BLaER1 treated with 17β-estradiol and CSF1 and Interleukin-3, amounts not matched to agents 10 nM and 100 nM (cell line): Measurements from ENCODE around the gene BCAT1.
"Not testable (repeated sequence)": the region's sequence is repeated elsewhere in the genome, so short reads cannot be mapped to it uniquely, and the experiment has no call there.

Experiments used
- H3K27ac ChIP-seq, 11 experiments: shearing (Covaris generic); formaldehyde crosslinking; 2 replicates each; pipeline ENCODE4 v1.8.1; 2022
- H3K27me3 ChIP-seq, 11 experiments: shearing (Covaris generic); formaldehyde crosslinking; 2 replicates each; pipeline ENCODE4 v1.8.1; 2022
- H3K36me3 ChIP-seq, 11 experiments: shearing (Covaris generic); formaldehyde crosslinking; 2 replicates each; pipeline ENCODE4 v1.8.1; 2022
- H3K4me1 ChIP-seq, 10 experiments: shearing (Covaris generic); formaldehyde crosslinking; 2 replicates each; pipeline ENCODE4 v1.8.1; 2022
- H3K4me2 ChIP-seq, 11 experiments: shearing (Covaris generic); formaldehyde crosslinking; 2 replicates each; pipeline ENCODE4 v1.8.1; 2022
- H3K4me3 ChIP-seq, 10 experiments: shearing (Covaris generic); formaldehyde crosslinking; 2 replicates each; pipeline ENCODE4 v1.8.1; 2022
- H3K9ac ChIP-seq, 11 experiments: shearing (Covaris generic); formaldehyde crosslinking; 2 replicates each; pipeline ENCODE4 v1.8.1; 2022
- H3K9me3 ChIP-seq, 11 experiments: shearing (Covaris generic); formaldehyde crosslinking; replicated peaks in 1 of 11; 2 replicates each; pipeline ENCODE4 v1.8.1; 2022
- H4K20me1 ChIP-seq, 11 experiments: shearing (Covaris generic); formaldehyde crosslinking; 2 replicates each; pipeline ENCODE4 v1.8.1; 2022
- Cebpa-rat ChIP-seq, 11 experiments: shearing (Covaris generic); IDR thresholded peaks; 2 replicates each; pipeline ENCODE4 v1.8.1; 2022

BCAT1 gene

GRCh38 chr12:24861766-24862540, 86.9 kb downstream of the BCAT1 start:
- Histone ChIP-seq H3K27me3 (no peaks in the 10 kb centered on the region), H3K27ac (peak overlapping the region in 2 of 11 experiments; percentile 10 to 15; a peak in 1 of 22 replicates), H3K9ac (no peak overlapping the region), H3K4me1 (peaks cover 0 to 16% (median 4%) of the 10 kb centered on the region in 10 experiments; a peak in 6 of 20 replicates), H3K4me2 (0 out of 22 replicates have a peak overlapping the region, but pooled peaks of 1 of the 11 experiments have one; percentile 1), H4K20me1 (no peaks in the 10 kb centered on the region), H3K36me3 (peaks cover 79 to 99% (median 96%) of the 10 kb centered on the region in 11 experiments), H3K9me3 (peaks cover 32 to 82% (median 67%) of the 10 kb centered on the region in 11 experiments), H3K4me3 (no peak overlapping the region)
- no peak for TF ChIP-seq Cebpa-rat (IDR thresholded peaks at IDR 0.05)

GRCh38 chr12:24860546-24860945, 88.4 kb downstream of the BCAT1 start:
- peaks cover 26 to 73% (median 62%) of the 10 kb centered on the region in 11 experiments; a peak in 21 of 22 replicates for H3K9me3 ChIP-seq

GRCh38 chr12:24856541-24856940, 92.4 kb downstream of the BCAT1 start:
- Histone ChIP-seq H3K4me1 (peaks cover 29 to 49% (median 37%) of the 10 kb centered on the region in 10 experiments), H4K20me1 (peaks cover 0 to 26% (median 0%) of the 10 kb centered on the region in 11 experiments; a peak in 3 of 22 replicates), H3K27ac (peak overlapping the region in 3 of 11 experiments; percentile 6 to 79 (median 76); a peak in 4 of 22 replicates), H3K4me2 (peak overlapping the region in 2 of 11 experiments; percentile 20 to 69; a peak in 2 of 22 replicates), H3K4me3 (no peak overlapping the region), H3K27me3 (no peaks in the 10 kb centered on the region), H3K9ac (no peak overlapping the region), H3K36me3 (peaks cover 39 to 95% (median 68%) of the 10 kb centered on the region in 11 experiments), H3K9me3 (peaks cover 15 to 41% (median 38%) of the 10 kb centered on the region in 11 experiments; a peak in 21 of 22 replicates)
- no peak for TF ChIP-seq Cebpa-rat (IDR thresholded peaks at IDR 0.05)

More at GRCh38 chr12:24860546-24860945, 88.4 kb downstream of the BCAT1 start:
- Histone ChIP-seq H3K4me2 (no peak overlapping the region), H3K4me1 (peaks cover 10 to 26% (median 14%) of the 10 kb centered on the region in 10 experiments; a peak in 18 of 20 replicates), H3K9ac (no peak overlapping the region), H4K20me1 (no peaks in the 10 kb centered on the region), H3K27ac (no peak overlapping the region), H3K27me3 (no peaks in the 10 kb centered on the region), H3K4me3 (no peak overlapping the region), H3K36me3 (peaks cover 74 to 99% (median 96%) of the 10 kb centered on the region in 11 experiments)
- TF ChIP-seq Cebpa-rat (IDR thresholded peaks at IDR 0.05): no peak

GRCh38 chr12:24854908-24855307, 94.0 kb downstream of the BCAT1 start:
- TF ChIP-seq Cebpa-rat (IDR thresholded peaks at IDR 0.05): no peak
- Histone ChIP-seq H3K36me3 (peaks cover 26 to 95% (median 68%) of the 10 kb centered on the region in 11 experiments), H3K4me1 (peaks cover 32 to 65% (median 49%) of the 10 kb centered on the region in 10 experiments), H3K9me3 (peaks cover 0 to 25% (median 22%) of the 10 kb centered on the region in 11 experiments; a peak in 20 of 22 replicates), H3K4me3 (no peak overlapping the region), H3K9ac (peak overlapping the region in 3 of 11 experiments; percentile 5 to 57 (median 54); a peak in 5 of 22 replicates), H3K27me3 (no peaks in the 10 kb centered on the region), H4K20me1 (peaks cover 0 to 26% (median 0%) of the 10 kb centered on the region in 11 experiments; a peak in 4 of 22 replicates), H3K4me2 (peak overlapping the region; percentile 9 to 69 (median 33); a peak in 18 of 22 replicates), H3K27ac (peak overlapping the region in 10 of 11 experiments; percentile 9 to 79 (median 42); a peak in 14 of 22 replicates)

GRCh38 chr12:24854017-24854416, 94.9 kb downstream of the BCAT1 start:
- peaks cover 32 to 95% (median 68%) of the 10 kb centered on the region in 11 experiments for H3K36me3 ChIP-seq
- no peak overlapping the region for H3K4me3 ChIP-seq
- H3K27ac ChIP-seq: peak overlapping the region in 10 of 11 experiments; percentile 9 to 79 (median 40); a peak in 19 of 22 replicates

GRCh38 chr12:24853588-24853987, 95.3 kb downstream of the BCAT1 start:
- peaks cover 0 to 13% (median 12%) of the 10 kb centered on the region in 11 experiments; a peak in 20 of 22 replicates for H3K9me3 ChIP-seq
- TF ChIP-seq Cebpa-rat (IDR thresholded peaks at IDR 0.05): no peak
- peaks cover 32 to 95% (median 68%) of the 10 kb centered on the region in 11 experiments for H3K36me3 ChIP-seq
- 0 out of 22 replicates have a peak overlapping the region, but pooled peaks of 2 of the 11 experiments have one; percentile 5 to 57 for H3K9ac ChIP-seq
- peaks cover 0 to 31% (median 0%) of the 10 kb centered on the region in 11 experiments; a peak in 4 of 22 replicates for H4K20me1 ChIP-seq
- peaks cover 32 to 68% (median 49%) of the 10 kb centered on the region in 10 experiments for H3K4me1 ChIP-seq
- H3K4me3 ChIP-seq: no peak overlapping the region
- no peaks in the 10 kb centered on the region for H3K27me3 ChIP-seq
- peak overlapping the region in 1 of 11 experiments; percentile 57; a peak in 1 of 22 replicates for H3K4me2 ChIP-seq
- peak overlapping the region in 8 of 11 experiments; percentile 14 to 79 (median 44); a peak in 12 of 22 replicates for H3K27ac ChIP-seq

More at GRCh38 chr12:24854017-24854416, 94.9 kb downstream of the BCAT1 start:
- peaks cover 0 to 27% (median 0%) of the 10 kb centered on the region in 11 experiments; a peak in 4 of 22 replicates for H4K20me1 ChIP-seq
- H3K27me3 ChIP-seq: no peaks in the 10 kb centered on the region
- peaks cover 0 to 17% (median 15%) of the 10 kb centered on the region in 11 experiments; a peak in 20 of 22 replicates for H3K9me3 ChIP-seq
- no peak for TF ChIP-seq Cebpa-rat (IDR thresholded peaks at IDR 0.05)
- peak overlapping the region in 4 of 11 experiments; percentile 2 to 57 (median 16); a peak in 4 of 22 replicates for H3K9ac ChIP-seq
- peaks cover 32 to 68% (median 49%) of the 10 kb centered on the region in 10 experiments for H3K4me1 ChIP-seq
- H3K4me2 ChIP-seq: peak overlapping the region in 6 of 11 experiments; percentile 33 to 69 (median 56); a peak in 8 of 22 replicates

GRCh38 chr12:24853094-24853493, 95.8 kb downstream of the BCAT1 start:
- Histone ChIP-seq H3K36me3 (peaks cover 33 to 95% (median 68%) of the 10 kb centered on the region in 11 experiments), H3K27ac (peak overlapping the region in 2 of 11 experiments; percentile 14 to 79; a peak in 2 of 22 replicates), H3K9ac (no peak overlapping the region), H3K4me2 (peak overlapping the region in 1 of 11 experiments; percentile 57; a peak in 1 of 22 replicates), H3K4me3 (no peak overlapping the region), H3K4me1 (peaks cover 32 to 68% (median 49%) of the 10 kb centered on the region in 10 experiments), H3K9me3 (peaks cover 0 to 9% (median 7%) of the 10 kb centered on the region in 11 experiments; a peak in 17 of 22 replicates), H4K20me1 (peaks cover 0 to 33% (median 0%) of the 10 kb centered on the region in 11 experiments; a peak in 4 of 22 replicates), H3K27me3 (no peaks in the 10 kb centered on the region)
- TF ChIP-seq Cebpa-rat (IDR thresholded peaks at IDR 0.05): no peak

- Histone ChIP-seq H3K9ac (no peak overlapping the region), H3K27ac (no peak overlapping the region), H3K9me3 (peaks cover 0 to 4% (median under 1%) of the 10 kb centered on the region in 11 experiments; a peak in 4 of 22 replicates), H3K4me1 (peaks cover 32 to 68% (median 49%) of the 10 kb centered on the region in 10 experiments), H3K36me3 (peaks cover 33 to 95% (median 68%) of the 10 kb centered on the region in 11 experiments), H3K4me3 (no peak overlapping the region), H3K27me3 (no peaks in the 10 kb centered on the region), H4K20me1 (peaks cover 0 to 33% (median 0%) of the 10 kb centered on the region in 11 experiments; a peak in 4 of 22 replicates), H3K4me2 (0 out of 22 replicates have a peak overlapping the region, but pooled peaks of 2 of the 11 experiments have one; percentile 55 to 57)
- no peak for TF ChIP-seq Cebpa-rat (IDR thresholded peaks at IDR 0.05)
Observed at GRCh38 chr12:24852420-24852819, 96.5 kb downstream of the BCAT1 start.

- Histone ChIP-seq H3K36me3 (peaks cover 36 to 95% (median 69%) of the 10 kb centered on the region in 11 experiments), H3K4me1 (peaks cover 30 to 68% (median 48%) of the 10 kb centered on the region in 10 experiments), H3K27ac (peak overlapping the region in 6 of 11 experiments; percentile 5 to 40 (median 26); a peak in 6 of 22 replicates), H3K4me2 (peak overlapping the region in 7 of 11 experiments; percentile 20 to 57 (median 55); a peak in 12 of 22 replicates), H4K20me1 (peaks cover 0 to 33% (median 0%) of the 10 kb centered on the region in 11 experiments; a peak in 4 of 22 replicates)
- H3K27me3 ChIP-seq, H3K9me3 ChIP-seq, H3K4me3 ChIP-seq, H3K9ac ChIP-seq: not testable (repeated sequence)
Observed at GRCh38 chr12:24851883-24852282, 97.0 kb downstream of the BCAT1 start.
